Adrenal gland (tissue), 12 donors: ENCODE measurements around the gene BRPF1. TPM values are rescaled to one million over a fixed set of nuclear protein-coding genes. Genes with fewer than 3 reads are reported as not detected.

Source experiments
- DNase-seq, 7 donors: peaks; one replicate each; pipeline ENCODE4 v3.0.0-alpha.2; 2019 to 2020
- H3K27ac ChIP-seq, 5 donors: fragments of 200-600 bp; sonication (generic) in 4 of 5; 1 replicate in 3 of 5; 2 replicates in 2 of 5; pipeline versions ENCODE4 v1.5.1 to v1.8.0; 2016 to 2020; ENCODE audit warnings: mild to moderate bottlenecking in 1 of 5
- H3K27me3 ChIP-seq: fragments of 200-600 bp; 2 replicates; pipeline ENCODE4 v1.8.0; 2021
- H3K36me3 ChIP-seq, 2 donors: fragments of 200-600 bp; replicated peaks in 1 of 2; 1 replicate in 1 of 2; 2 replicates in 1 of 2; pipeline versions ENCODE4 v1.5.1 to v1.8.0; 2018 to 2022
- H3K4me1 ChIP-seq, 2 donors: fragments of 200-600 bp; replicated peaks in 1 of 2; 1 replicate in 1 of 2; 2 replicates in 1 of 2; pipeline versions ENCODE4 v1.5.1 to v1.8.0; 2018 to 2021
- H3K4me3 ChIP-seq, 4 donors: fragments of 200-600 bp; sonication (generic) in 3 of 4; one replicate each; pipeline ENCODE4 v1.5.1; 2016 to 2018
- H3K9me3 ChIP-seq, 3 donors: fragments of 200-600 bp; sonication (generic) in 1 of 3; replicated peaks in 1 of 3; 1 replicate in 2 of 3; 2 replicates in 1 of 3; pipeline versions ENCODE4 v1.5.1 to v1.8.0; 2016 to 2021
- CTCF ChIP-seq, 6 experiments: fragments of 450-650 bp in 4 of 6; fragments of 200-600 bp in 2 of 6; sonication (generic) in 1 of 6; IDR thresholded peaks; 1 replicate in 5 of 6; 2 replicates in 1 of 6; pipeline versions ENCODE4 v1.5.1 to v1.8.0; 2016 to 2021; ENCODE audit warnings: antibody characterized with exemption in 6 of 6, mild to moderate bottlenecking in 2 of 6, moderate library complexity in 1 of 6
- POLR2A ChIP-seq, 2 donors: fragments of 450-650 bp; IDR thresholded peaks; one replicate each; pipeline ENCODE4 v1.6.1; 2017; ENCODE audit warnings: antibody characterized with exemption in 2 of 2, mild to moderate bottlenecking in 2 of 2, moderate library complexity in 1 of 2
- WGBS, 4 donors: extraction: QIAGEN DNeasy Blood & Tissue Kit in 2 of 4; methylation state at CpG; one replicate each; pipeline versions ENCODE4 v1.1.5 to v1.1.7; 2013 to 2017; 5-methylcytosine and 5-hydroxymethylcytosine counted together
- intact Hi-C, 2 donors: fragments of 100-400 bp; cut with DNase I; formaldehyde crosslinking; loops; one replicate each; pipeline versions ENCODE4 v1.14.1 to v1.15.0; 2022 to 2023
- polyA plus RNA-seq, 3 donors: library from polyadenylated mRNA; stranded (reverse); fragments of 200-250 nt in 2 of 3; fragments of 350-450 nt in 1 of 3; fragmentation: Illumina TruSeq in 1 of 3; extraction: RNeasy Lipid Tissue Mini Kit (QIAGEN cat#74804) in 1 of 3; gene quantifications; one replicate each; pipeline ENCODE4 v1.2.3, GENCODE V29; 2013 to 2014
- total RNA-seq, 9 donors: library from RNA; depleted of rRNA in 4 of 9; stranded (reverse); fragments of >200 nt in 4 of 9; fragments of 120-200 nt in 1 of 9; fragmentation: NEBNext Ultra II Directional in 1 of 9; extraction: Animal tissue kit (Norgen Biotek cat#: 25700) in 1 of 9; gene quantifications; one replicate each; pipeline versions ENCODE4 v1.1.0 to v1.2.4, GENCODE V29; 2013 to 2023
- donor health status: healthy with polysubstance abuse.
- donor health status: Bipolar disorder and iron deficiency.
- donor health status: DM: yes; HTN: yes; CAD: no.
- donor health status: DM: no; HTN: no; CAD: no.
- donor health status: DM: no; HTN: no; CAD: no.
- donor health status: DM: yes; HTN: yes; CAD: no.

Gene BRPF1
- total and polyA plus RNA-seq, 12 donors: 7.4 to 18.7 (median 14.3) TPM

- no peak for TF ChIP-seq CTCF (IDR thresholded peaks at IDR 0.05)
- no peak for TF ChIP-seq POLR2A (IDR thresholded peaks at IDR 0.05)
- peaks cover 0 to 97% of the 10 kb centered on the region in 2 donors for H3K36me3 ChIP-seq
- peak in 1 of 7 donors; percentile 9 for DNase-seq
Measured at GRCh38 chr3:9685216-9686049, 46.1 kb upstream of the BRPF1 start.

DNA sequence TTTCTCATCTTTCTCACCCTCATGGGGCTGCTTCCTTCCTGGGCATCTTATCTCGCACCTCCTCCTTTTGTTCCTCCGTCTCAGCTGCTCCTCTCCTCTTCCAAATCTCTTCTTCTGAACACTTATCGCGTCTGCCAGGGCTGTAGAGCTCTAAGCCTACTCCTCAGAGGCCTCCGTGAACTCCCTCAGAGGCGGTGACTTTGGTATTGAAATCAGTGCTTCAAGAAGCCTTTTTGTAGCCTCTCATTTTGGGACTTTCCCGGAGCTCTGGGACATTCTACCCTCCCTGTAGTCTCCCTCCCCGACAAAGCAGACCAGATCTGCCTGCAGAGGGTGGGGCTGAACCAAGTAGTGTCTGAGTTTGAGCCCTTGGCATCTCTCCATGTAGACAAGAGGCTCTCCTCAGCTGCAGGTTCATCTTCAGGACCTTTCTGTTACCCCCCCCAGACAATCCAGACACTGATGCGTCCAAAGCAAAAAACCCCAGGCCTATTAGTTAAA, 45.4 kb upstream of the BRPF1 start:
- WGBS, 4 donors: 91 to 94% (median 93%) methylated on average over 9 of the region's 9 CpGs
- Histone ChIP-seq H3K4me3 (no peak overlapping the region), H3K27ac (no peak overlapping the region), H3K9me3 (no peaks in the 10 kb centered on the region), H3K27me3 (no peaks in the 10 kb centered on the region), H3K36me3 (peaks cover 0 to 97% of the 10 kb centered on the region in 2 donors), H3K4me1 (peaks cover 3 to 14% of the 10 kb centered on the region in 2 donors)
- intact Hi-C loops: loop anchor here in 1 of 2 donors (10.0 kb wide), 1 partner anchor 181 kb away; no protein-coding TSS in a partner anchor
- DNase-seq: no peak
- no peak for TF ChIP-seq CTCF (IDR thresholded peaks at IDR 0.05)

More at GRCh38 chr3:9685216-9686049, 46.1 kb upstream of the BRPF1 start:
- 88 to 93% (median 92%) methylated on average over 14 to 18 of the region's 18 CpGs for WGBS, 4 donors
- no peak overlapping the region for H3K4me3 ChIP-seq
- no peaks in the 10 kb centered on the region for H3K27me3 ChIP-seq
- peaks cover 4 to 15% of the 10 kb centered on the region in 2 donors for H3K4me1 ChIP-seq
- no peaks in the 10 kb centered on the region for H3K9me3 ChIP-seq
- intact Hi-C loops: loop anchor here in 1 of 2 donors (10.0 kb wide), 1 partner anchor 181 kb away; no protein-coding TSS in a partner anchor
- no peak overlapping the region for H3K27ac ChIP-seq

DNA sequence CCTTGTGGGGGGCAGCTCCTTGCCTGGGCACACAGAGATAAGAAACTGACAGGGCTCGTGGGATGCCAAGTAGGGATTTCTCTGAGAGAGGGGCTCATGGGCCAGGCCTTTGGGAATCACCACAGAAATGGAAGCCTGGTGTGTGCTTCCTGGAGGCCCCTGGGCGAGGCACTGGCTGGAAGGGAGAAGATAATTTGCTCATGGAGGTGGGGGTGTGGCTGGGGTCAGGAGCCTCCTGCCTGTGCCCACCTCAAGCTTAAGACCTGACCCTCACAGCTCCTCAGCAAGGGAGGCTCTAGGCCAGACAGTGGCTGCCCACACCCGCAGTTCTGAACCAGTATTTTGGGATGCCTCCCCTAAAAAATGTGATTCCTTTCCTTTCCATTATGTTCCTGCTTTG, 44.8 kb upstream of the BRPF1 start:
- Histone ChIP-seq H3K4me3 (no peak overlapping the region), H3K27ac (no peak overlapping the region), H3K4me1 (peaks cover 0 to 8% of the 10 kb centered on the region in 2 donors), H3K36me3 (peaks cover 0 to 97% of the 10 kb centered on the region in 2 donors), H3K27me3 (no peaks in the 10 kb centered on the region), H3K9me3 (no peaks in the 10 kb centered on the region)
- TF ChIP-seq POLR2A (IDR thresholded peaks at IDR 0.05): no peak
- no peak for TF ChIP-seq CTCF (IDR thresholded peaks at IDR 0.05)
- DNase-seq: peak in 1 of 7 donors; percentile 5
- WGBS, 4 donors: 91 to 100% (median 94%) methylated on average over 2 to 3 of the region's 3 CpGs
- intact Hi-C loops: loop anchor here in 1 of 2 donors (10.0 kb wide), 1 partner anchor 182 kb away; no protein-coding TSS in a partner anchor

DNA sequence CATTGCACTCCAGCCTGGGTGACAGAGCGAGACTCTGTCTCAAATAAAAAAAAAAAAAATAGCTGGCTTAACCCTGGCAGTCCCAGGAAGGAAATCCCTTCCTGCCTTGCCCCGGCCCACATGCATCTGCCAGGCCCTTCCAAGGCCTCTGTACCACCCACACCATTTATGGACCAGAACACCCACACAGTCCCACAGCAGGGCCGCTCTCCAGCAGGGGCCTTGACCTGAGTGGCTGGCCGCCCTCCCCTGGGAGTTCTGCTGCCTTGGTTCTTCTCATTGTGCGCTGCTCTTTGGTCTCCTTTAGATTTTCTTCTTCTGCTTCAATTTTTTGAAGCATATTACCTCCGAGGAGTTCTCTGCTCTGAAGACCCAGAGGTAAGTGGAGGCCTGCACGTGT, 44.0 kb upstream of the BRPF1 start:
- WGBS, 4 donors: 59 to 71% (median 62%) methylated on average over 5 to 7 of the region's 7 CpGs
- peak in 3 of 7 donors; percentile 24 to 46 (median 25) for DNase-seq
- no peaks in the 10 kb centered on the region for H3K27me3 ChIP-seq
- no peaks in the 10 kb centered on the region for H3K9me3 ChIP-seq
- no peak overlapping the region for H3K27ac ChIP-seq
- H3K4me1 ChIP-seq: no peaks in the 10 kb centered on the region
- H3K36me3 ChIP-seq: peaks cover 0 to 95% of the 10 kb centered on the region in 2 donors
- TF ChIP-seq POLR2A (IDR thresholded peaks at IDR 0.05) (no peak), CTCF (IDR thresholded peaks at IDR 0.05) (no peak)
- no peak overlapping the region for H3K4me3 ChIP-seq
- intact Hi-C loops: loop anchor here in 1 of 2 donors (10.0 kb wide), 1 partner anchor 183 kb away; no protein-coding TSS in a partner anchor
